CD14-positive monocyte (primary cell): ENCODE results near the gene GLG1. TPM values are rescaled to one million over a fixed set of nuclear protein-coding genes. Genes with fewer than 3 reads are reported as not detected.

Source experiments
- DNase-seq, 3 donors: peaks; one replicate each; pipeline ENCODE4 v3.0.0-alpha.2; 2011 to 2022
- H2AFZ ChIP-seq: 2 replicates; pipeline ENCODE4 v1.6.0; 2012; ENCODE audit warnings: mild to moderate bottlenecking, low read depth, low read length, inconsistent platforms; ENCODE audit not compliant: insufficient read depth, poor library complexity, severe bottlenecking
- H3K27ac ChIP-seq, 2 donors: 1 replicate in 1 of 2; 2 replicates in 1 of 2; pipeline ENCODE4 v1.5.1; 2012 to 2013; ENCODE audit warnings: low read length in 2 of 2, control low read depth in 1 of 2, inconsistent platforms in 1 of 2, low read depth in 1 of 2, mild to moderate bottlenecking in 1 of 2
- H3K27me3 ChIP-seq, 2 donors: one replicate each; pipeline versions ENCODE4 v1.6.0 to v1.6.1; 2011 to 2013; ENCODE audit warnings: low read length in 2 of 2; ENCODE audit not compliant: control insufficient read depth in 2 of 2, insufficient read depth in 2 of 2
- H3K36me3 ChIP-seq, 2 donors: replicated peaks in 1 of 2; 1 replicate in 1 of 2; 2 replicates in 1 of 2; pipeline versions ENCODE4 v1.5.1 to v1.6.1; 2012 to 2013; ENCODE audit warnings: low read length in 2 of 2, control low read depth in 1 of 2, inconsistent platforms in 1 of 2, mild to moderate bottlenecking in 1 of 2; ENCODE audit not compliant: insufficient read depth in 2 of 2, control insufficient read depth in 1 of 2
- H3K4me1 ChIP-seq, 2 donors: 1 replicate in 1 of 2; 2 replicates in 1 of 2; pipeline versions ENCODE4 v1.5.1 to v1.6.1; 2012 to 2013; ENCODE audit warnings: low read length in 2 of 2, control low read depth in 1 of 2, inconsistent platforms in 1 of 2, mild to moderate bottlenecking in 1 of 2, moderate library complexity in 1 of 2; ENCODE audit not compliant: insufficient read depth in 2 of 2, control insufficient read depth in 1 of 2
- H3K4me2 ChIP-seq: replicated peaks from 2 replicates; pipeline ENCODE3; 2012; ENCODE audit warnings: low read length, moderate library complexity, mild to moderate bottlenecking; ENCODE audit not compliant: poor library complexity, severe bottlenecking; ENCODE audit errors: extremely low read depth
- H3K4me3 ChIP-seq, 3 experiments: fragments of 200-600 bp in 1 of 3; sonication (generic) in 1 of 3; replicated peaks in 1 of 3; 1 replicate in 2 of 3; 2 replicates in 1 of 3; pipeline ENCODE4 v1.5.1; 2011 to 2013; ENCODE audit warnings: low read length in 3 of 3, mild to moderate bottlenecking in 3 of 3, control low read depth in 2 of 3, low read depth in 2 of 3, inconsistent platforms in 1 of 3, moderate library complexity in 1 of 3
- H3K79me2 ChIP-seq: 2 replicates; pipeline ENCODE4 v1.6.0; 2012; ENCODE audit warnings: mild to moderate bottlenecking, control low read depth, inconsistent platforms, low read length, moderate library complexity; ENCODE audit not compliant: insufficient read depth
- H3K9ac ChIP-seq: 2 replicates; pipeline ENCODE4 v1.6.0; 2017; ENCODE audit warnings: low read length, mild to moderate bottlenecking; ENCODE audit not compliant: insufficient read depth, poor library complexity, severe bottlenecking
- H3K9me3 ChIP-seq, 2 donors: replicated peaks in 1 of 2; 1 replicate in 1 of 2; 2 replicates in 1 of 2; pipeline versions ENCODE4 v1.5.1 to v1.6.1; 2012 to 2013; ENCODE audit warnings: low read length in 2 of 2, control low read depth in 1 of 2; ENCODE audit not compliant: control insufficient read depth in 1 of 2, insufficient read depth in 1 of 2
- H4K20me1 ChIP-seq: 2 replicates; pipeline ENCODE4 v1.6.0; 2012; ENCODE audit warnings: mild to moderate bottlenecking, low read length, control low read depth, moderate library complexity; ENCODE audit not compliant: insufficient read depth
- H3K27ac Mint-ChIP-seq, 7 donors: one replicate each; pipeline ENCODE4 v1.8.0; 2020; ENCODE audit warnings: mild to moderate bottlenecking in 7 of 7, mixed read lengths in 7 of 7, moderate library complexity in 6 of 7, inconsistent platforms in 2 of 7
- H3K27me3 Mint-ChIP-seq, 3 donors: one replicate each; pipeline ENCODE4 v1.8.0; 2021 to 2022; ENCODE audit warnings: low read depth in 3 of 3, mild to moderate bottlenecking in 3 of 3, mixed read lengths in 3 of 3, moderate library complexity in 3 of 3, inconsistent platforms in 1 of 3
- H3K36me3 Mint-ChIP-seq, 2 donors: one replicate each; pipeline ENCODE4 v1.8.0; 2020; ENCODE audit warnings: mixed read lengths in 2 of 2, inconsistent platforms in 1 of 2, mild to moderate bottlenecking in 1 of 2
- H3K4me1 Mint-ChIP-seq: one replicate; pipeline ENCODE4 v1.8.0; 2020; ENCODE audit warnings: mild to moderate bottlenecking, mixed read lengths
- H3K4me3 Mint-ChIP-seq, 2 donors: one replicate each; pipeline ENCODE4 v1.8.0; 2020; ENCODE audit warnings: mild to moderate bottlenecking in 2 of 2, mixed read lengths in 2 of 2, moderate library complexity in 1 of 2
- H3K9me3 Mint-ChIP-seq, 7 donors: one replicate each; pipeline ENCODE4 v1.8.0; 2020 to 2022; ENCODE audit warnings: mixed read lengths in 7 of 7, mild to moderate bottlenecking in 6 of 7, moderate library complexity in 6 of 7, inconsistent platforms in 2 of 7
- WGBS: methylation state at CpG from one replicate; pipeline ENCODE4 v1.1.5; 2013; ENCODE audit warnings: missing lambda C conversion rate; ENCODE audit not compliant: insufficient coverage; 5-methylcytosine and 5-hydroxymethylcytosine counted together
- intact Hi-C, 2 donors: fragments of 100-400 bp; cut with micrococcal nuclease; formaldehyde crosslinking; loops; one replicate each; pipeline versions ENCODE4 v1.15.0 to v1.15.1; 2023
- polyA plus RNA-seq, 3 donors: library from polyadenylated mRNA; depleted of rRNA in 1 of 3; unstranded in 2 of 3; stranded (reverse) in 1 of 3; fragments of 300-500 nt in 2 of 3; fragments of >200 nt in 1 of 3; fragmentation: Illumina TruSeq in 2 of 3; gene quantifications; 1 replicate in 2 of 3; 2 replicates in 1 of 3; pipeline ENCODE4 v1.2.3, GENCODE V29; 2012 to 2021
- TF ChIP-seq, protein P1 (sequence below): fragments of 200-600 bp; IDR thresholded peaks from one replicate; pipeline ENCODE4 v1.8.0; 2022; ENCODE audit warnings: antibody characterized with exemption, mild to moderate bottlenecking

GLG1 gene
- polyA plus RNA-seq, 3 donors, result 40.3 to 69.1 (median 51.1) TPM

DNA sequence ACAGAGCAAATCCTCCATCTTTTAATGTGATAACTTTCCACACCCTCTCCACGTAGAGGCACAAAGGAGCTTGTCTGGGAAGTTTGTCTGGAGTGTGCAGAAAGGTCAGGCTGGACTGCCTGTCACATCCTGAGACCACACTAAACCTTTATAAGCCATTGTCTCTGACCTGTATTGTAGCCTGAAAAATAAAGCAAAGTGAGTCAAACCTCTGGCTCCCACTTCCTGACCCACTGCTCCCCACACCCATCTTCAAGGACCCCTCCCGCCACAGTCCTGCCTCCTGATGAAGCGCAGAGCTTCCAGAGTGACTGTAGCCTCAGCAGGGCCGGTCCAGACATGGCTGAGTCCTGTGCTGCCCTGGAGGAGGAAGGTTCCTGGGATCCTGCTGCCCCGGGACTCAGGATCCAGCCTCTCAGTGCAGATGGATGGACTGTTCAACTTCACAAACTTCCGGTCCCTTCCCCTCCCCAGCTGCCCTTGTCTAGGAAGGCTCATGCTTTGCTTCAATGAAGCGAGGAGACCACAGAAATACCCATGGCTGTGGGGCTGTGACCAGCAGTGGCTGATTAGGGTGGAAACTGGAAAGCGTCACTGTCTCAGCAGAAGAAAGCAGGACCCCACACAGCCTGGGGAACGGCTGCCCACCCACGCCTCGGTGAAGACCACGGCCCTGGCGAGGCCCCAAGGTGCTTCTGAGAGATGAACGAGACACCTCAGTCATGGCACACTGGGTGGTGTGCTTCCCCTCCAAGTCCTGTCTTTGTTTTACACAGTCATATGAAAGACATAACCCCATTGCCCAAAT lies 154.8 kb downstream of the GLG1 start:
- TF ChIP-seq, protein P1, sequence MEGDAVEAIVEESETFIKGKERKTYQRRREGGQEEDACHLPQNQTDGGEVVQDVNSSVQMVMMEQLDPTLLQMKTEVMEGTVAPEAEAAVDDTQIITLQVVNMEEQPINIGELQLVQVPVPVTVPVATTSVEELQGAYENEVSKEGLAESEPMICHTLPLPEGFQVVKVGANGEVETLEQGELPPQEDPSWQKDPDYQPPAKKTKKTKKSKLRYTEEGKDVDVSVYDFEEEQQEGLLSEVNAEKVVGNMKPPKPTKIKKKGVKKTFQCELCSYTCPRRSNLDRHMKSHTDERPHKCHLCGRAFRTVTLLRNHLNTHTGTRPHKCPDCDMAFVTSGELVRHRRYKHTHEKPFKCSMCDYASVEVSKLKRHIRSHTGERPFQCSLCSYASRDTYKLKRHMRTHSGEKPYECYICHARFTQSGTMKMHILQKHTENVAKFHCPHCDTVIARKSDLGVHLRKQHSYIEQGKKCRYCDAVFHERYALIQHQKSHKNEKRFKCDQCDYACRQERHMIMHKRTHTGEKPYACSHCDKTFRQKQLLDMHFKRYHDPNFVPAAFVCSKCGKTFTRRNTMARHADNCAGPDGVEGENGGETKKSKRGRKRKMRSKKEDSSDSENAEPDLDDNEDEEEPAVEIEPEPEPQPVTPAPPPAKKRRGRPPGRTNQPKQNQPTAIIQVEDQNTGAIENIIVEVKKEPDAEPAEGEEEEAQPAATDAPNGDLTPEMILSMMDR, result no peak
- intact Hi-C loops, result no loop called here
- Histone ChIP-seq H3K36me3 (peaks cover 52 to 67% of the 10 kb centered on the region in 2 donors), H4K20me1 (no peaks in the 10 kb centered on the region), H3K4me2 (no peak overlapping the region), H3K4me3 (no peak overlapping the region), H3K4me1 (peaks cover 26 to 30% of the 10 kb centered on the region in 2 donors), H3K27me3 (no peaks in the 10 kb centered on the region), H2AFZ (no peak overlapping the region), H3K9ac (no peak overlapping the region), H3K9me3 (no peaks in the 10 kb centered on the region), H3K79me2 (no peaks in the 10 kb centered on the region), H3K27ac (peak overlapping the region in 1 of 2 donors; percentile 26)
- H3K4me3 Mint-ChIP-seq, result no peak overlapping the region
- H3K4me1 Mint-ChIP-seq, result peaks cover 29% of the 10 kb centered on the region
- peak overlapping the region in 1 of 7 donors; percentile 57 for H3K27ac Mint-ChIP-seq
- DNase-seq, result no peak
- peaks cover 0 to 5% (median 0%) of the 10 kb centered on the region in 3 donors for H3K27me3 Mint-ChIP-seq
- no peaks in the 10 kb centered on the region for H3K9me3 Mint-ChIP-seq
- H3K36me3 Mint-ChIP-seq, result peaks cover 57 to 71% of the 10 kb centered on the region in 2 donors
- 95% methylated on average over 11 of the region's 14 CpGs for WGBS

DNA sequence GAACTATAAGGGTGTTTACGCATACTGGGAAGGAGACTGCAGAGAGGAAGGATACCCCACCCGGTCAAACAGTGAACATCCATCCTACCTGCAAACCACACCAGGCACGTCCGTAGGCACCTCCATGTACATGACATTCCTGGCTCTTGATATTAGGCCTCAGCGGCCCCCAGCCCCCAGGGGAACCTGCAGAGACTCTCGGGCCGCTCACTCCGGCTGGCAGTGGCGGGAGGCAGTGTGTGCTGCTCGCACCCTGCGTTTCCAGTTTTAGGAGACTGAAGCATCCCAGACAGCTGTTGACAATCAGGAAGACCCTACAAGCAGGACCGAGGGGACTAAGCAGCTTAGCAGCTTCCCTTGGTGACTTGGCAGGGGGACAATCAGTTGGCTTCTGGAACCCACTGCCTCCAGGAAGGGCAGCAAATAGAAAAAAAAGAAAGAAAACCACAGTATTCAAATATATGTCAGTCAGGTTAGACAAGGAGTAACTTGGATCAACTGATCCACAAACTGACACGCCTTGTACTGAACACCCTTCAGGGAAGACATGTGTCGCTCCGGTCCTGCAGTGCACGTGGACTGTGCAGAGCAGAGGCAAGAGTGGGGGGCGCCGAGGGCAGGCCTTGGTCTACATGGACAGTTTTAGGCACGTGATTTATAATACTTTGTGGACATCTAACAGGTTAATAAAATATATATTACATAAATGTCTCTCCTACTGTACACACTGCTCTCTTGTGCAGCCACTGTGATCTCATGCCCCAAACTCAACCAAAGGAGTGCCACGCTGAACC lies 155.8 kb downstream of the GLG1 start:
- Histone ChIP-seq H3K9me3 (no peaks in the 10 kb centered on the region), H3K79me2 (no peaks in the 10 kb centered on the region), H3K4me3 (no peak overlapping the region), H3K4me2 (no peak overlapping the region), H4K20me1 (no peaks in the 10 kb centered on the region), H3K9ac (no peak overlapping the region), H3K27ac (no peak overlapping the region), H3K27me3 (no peaks in the 10 kb centered on the region), H2AFZ (no peak overlapping the region), H3K36me3 (peaks cover 47 to 64% of the 10 kb centered on the region in 2 donors), H3K4me1 (peaks cover 26 to 30% of the 10 kb centered on the region in 2 donors)
- Mint-ChIP-seq H3K27me3 (peaks cover 0 to 5% (median 0%) of the 10 kb centered on the region in 3 donors), H3K4me3 (no peak overlapping the region), H3K36me3 (peaks cover 56 to 70% of the 10 kb centered on the region in 2 donors), H3K9me3 (no peaks in the 10 kb centered on the region), H3K27ac (peak overlapping the region in 4 of 7 donors; percentile 16 to 65 (median 33)), H3K4me1 (peaks cover 29% of the 10 kb centered on the region)
- no peak for DNase-seq
- 97% methylated on average over 14 of the region's 20 CpGs for WGBS
- TF ChIP-seq, protein P1, result no peak
- intact Hi-C loops, result no loop called here
